ENCODE results near the gene TRAPPC3. TPM values are rescaled to one million over a fixed set of nuclear protein-coding genes. Genes with fewer than 3 reads are reported as not detected.
A peak's percentile ranks its signal among the peaks of the same experiment; 100 is the strongest.

The TRAPPC3 gene
- total and polyA plus RNA-seq, 4 donors = 37.3 to 83.9 (median 61.3) TPM

DNA sequence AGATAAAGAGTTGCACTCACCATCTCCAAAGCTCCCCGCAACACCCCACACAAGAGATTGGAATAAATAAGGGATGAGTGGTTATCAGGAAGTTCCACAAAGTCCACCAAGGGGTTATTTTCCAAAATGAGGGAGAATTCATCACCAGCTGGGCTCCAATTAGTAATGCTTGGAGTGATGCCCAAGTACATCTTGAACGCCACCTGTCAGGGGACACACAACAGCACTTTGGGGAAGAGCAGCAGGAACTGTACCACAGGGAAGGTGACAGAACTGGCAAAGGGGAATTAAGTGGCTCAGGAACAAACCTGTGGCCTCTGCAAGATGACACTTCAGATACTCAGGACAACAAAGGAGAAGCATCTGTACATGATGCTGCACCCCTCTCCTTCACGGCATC, 11.5 kb downstream of the TRAPPC3 start:
- peaks cover 0 to 18% (median 7%) of the 10 kb centered on the region in 4 donors for H3K36me3 ChIP-seq (ENCODE audit: control insufficient read depth in 4 of 4, insufficient read depth in 4 of 4, low read length in 4 of 4)
- no peak overlapping the region for H3K27ac ChIP-seq (ENCODE audit: low read depth in 1 of 2, low read length in 1 of 2)
- no peak for DNase-seq
- H3K9ac ChIP-seq (ENCODE audit: insufficient read depth in 1 of 2, low read length in 2 of 2) = no peak overlapping the region
- WGBS, 2 donors = 87 to 95% methylated on average over 3 of the region's 3 CpGs
- no peak for ATAC-seq (ENCODE audit: insufficient read depth, low FRiP score)
- no peaks in the 10 kb centered on the region for H3K27me3 ChIP-seq (ENCODE audit: control insufficient read depth in 3 of 3, insufficient read depth in 3 of 3, low read length in 2 of 3)
- H3K4me1 ChIP-seq (ENCODE audit: control insufficient read depth in 5 of 5, insufficient read depth in 5 of 5, low read length in 5 of 5) = peaks cover 0 to 39% (median 0%) of the 10 kb centered on the region in 5 donors
- no peak overlapping the region for H3K4me3 ChIP-seq
- no peak for TF ChIP-seq CTCF (IDR thresholded peaks at IDR 0.05; ENCODE audit: control extremely low read depth, extremely low read depth)
- no peaks in the 10 kb centered on the region for H3K9me3 ChIP-seq (ENCODE audit: control insufficient read depth in 4 of 4, insufficient read depth in 3 of 4, low read length in 3 of 4)

DNA sequence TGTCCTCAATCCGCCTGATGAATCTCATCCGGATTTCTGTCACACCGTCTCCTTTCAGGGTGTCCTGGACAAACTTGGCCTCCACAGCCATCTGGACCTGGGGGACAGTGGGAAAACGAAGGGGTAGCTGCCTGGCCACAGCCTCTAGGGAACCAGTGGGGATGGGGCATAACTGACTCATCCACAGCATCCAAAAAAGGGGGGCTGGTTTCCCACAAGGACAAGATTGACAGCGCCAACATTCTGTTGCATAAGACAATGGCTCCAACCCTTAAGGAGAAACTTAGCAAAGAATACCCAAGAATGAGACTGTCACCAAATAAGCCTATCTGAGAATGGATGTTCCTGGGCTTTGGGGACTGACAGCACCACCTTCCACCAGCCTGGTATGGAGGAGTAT, 12.1 kb downstream of the TRAPPC3 start:
- Histone ChIP-seq H3K4me3 (no peak overlapping the region), H3K36me3 (ENCODE audit: control insufficient read depth in 4 of 4, insufficient read depth in 4 of 4, low read length in 4 of 4) (peaks cover 0 to 18% (median 7%) of the 10 kb centered on the region in 4 donors), H3K27me3 (ENCODE audit: control insufficient read depth in 3 of 3, insufficient read depth in 3 of 3, low read length in 2 of 3) (no peaks in the 10 kb centered on the region), H3K27ac (ENCODE audit: low read depth in 1 of 2, low read length in 1 of 2) (peak overlapping the region; percentile 12 to 65), H3K9ac (ENCODE audit: insufficient read depth in 1 of 2, low read length in 2 of 2) (no peak overlapping the region), H3K9me3 (ENCODE audit: control insufficient read depth in 4 of 4, insufficient read depth in 3 of 4, low read length in 3 of 4) (no peaks in the 10 kb centered on the region), H3K4me1 (ENCODE audit: control insufficient read depth in 5 of 5, insufficient read depth in 5 of 5, low read length in 5 of 5) (peaks cover 0 to 34% (median 0%) of the 10 kb centered on the region in 5 donors)
- no peak for ATAC-seq (ENCODE audit: insufficient read depth, low FRiP score)
- DNase-seq = no peak
- WGBS, 2 donors = 78 to 85% methylated on average over 5 of the region's 5 CpGs
- TF ChIP-seq CTCF (IDR thresholded peaks at IDR 0.05; ENCODE audit: control extremely low read depth, extremely low read depth) = no peak

DNA sequence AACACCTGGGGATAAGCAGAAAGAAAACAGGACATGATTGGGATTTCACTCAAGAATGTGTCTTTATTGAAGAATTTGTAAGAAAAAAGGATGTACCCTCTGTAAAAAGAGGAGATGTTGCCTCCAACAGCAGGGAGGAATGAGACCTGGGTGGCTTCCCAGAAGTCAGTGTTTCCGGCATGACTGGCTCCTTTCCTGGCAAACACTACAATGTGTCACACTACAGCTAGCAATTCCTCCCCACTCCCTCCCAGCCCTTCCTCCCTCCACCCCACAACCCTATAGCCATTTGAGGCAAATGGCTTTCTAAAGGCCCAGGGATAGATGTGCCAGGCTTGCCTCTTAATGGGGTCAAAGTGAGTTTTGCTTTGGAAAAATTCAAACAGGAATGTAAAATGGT, 12.8 kb downstream of the TRAPPC3 start:
- peaks cover 0 to 30% (median 0%) of the 10 kb centered on the region in 5 donors for H3K4me1 ChIP-seq (ENCODE audit: control insufficient read depth in 5 of 5, insufficient read depth in 5 of 5, low read length in 5 of 5)
- no peaks in the 10 kb centered on the region for H3K9me3 ChIP-seq (ENCODE audit: control insufficient read depth in 4 of 4, insufficient read depth in 3 of 4, low read length in 3 of 4)
- H3K27me3 ChIP-seq (ENCODE audit: control insufficient read depth in 3 of 3, insufficient read depth in 3 of 3, low read length in 2 of 3) = no peaks in the 10 kb centered on the region
- peak overlapping the region; percentile 70 for H3K27ac ChIP-seq (ENCODE audit: low read depth in 1 of 2, low read length in 1 of 2)
- no peak for TF ChIP-seq CTCF (IDR thresholded peaks at IDR 0.05; ENCODE audit: control extremely low read depth, extremely low read depth)
- DNase-seq (no peak), ATAC-seq (ENCODE audit: insufficient read depth, low FRiP score) (peak; percentile 55)
- H3K9ac ChIP-seq (ENCODE audit: insufficient read depth in 1 of 2, low read length in 2 of 2) = no peak overlapping the region
- WGBS, 2 donors = 35 to 75% methylated on average over 1 of the region's 1 CpG
- H3K36me3 ChIP-seq (ENCODE audit: control insufficient read depth in 4 of 4, insufficient read depth in 4 of 4, low read length in 4 of 4) = peaks cover 0 to 18% (median 7%) of the 10 kb centered on the region in 4 donors
- H3K4me3 ChIP-seq = no peak overlapping the region

DNA sequence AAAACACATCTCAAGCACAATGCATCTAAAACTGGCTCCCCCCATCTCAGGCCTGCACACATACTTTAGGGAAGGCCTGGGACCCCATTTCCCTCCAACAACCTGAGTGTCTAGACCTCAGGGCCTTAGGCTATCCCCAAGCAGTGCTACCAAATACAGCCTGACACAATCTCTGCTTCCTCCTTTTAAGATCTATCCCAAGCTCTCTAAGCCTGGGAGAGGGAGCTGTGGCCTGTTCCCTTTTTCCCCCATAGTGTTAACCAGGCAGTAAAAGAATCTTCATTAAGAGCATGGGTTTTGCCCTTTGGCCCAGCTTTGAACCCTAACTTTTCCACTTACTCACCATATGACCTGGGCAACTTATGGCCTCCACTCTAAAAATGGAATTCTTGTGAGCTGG, 13.5 kb downstream of the TRAPPC3 start:
- Histone ChIP-seq H3K9ac (ENCODE audit: insufficient read depth in 1 of 2, low read length in 2 of 2) (no peak overlapping the region), H3K9me3 (ENCODE audit: control insufficient read depth in 4 of 4, insufficient read depth in 3 of 4, low read length in 3 of 4) (no peaks in the 10 kb centered on the region), H3K4me3 (no peak overlapping the region), H3K27me3 (ENCODE audit: control insufficient read depth in 3 of 3, insufficient read depth in 3 of 3, low read length in 2 of 3) (no peaks in the 10 kb centered on the region), H3K4me1 (ENCODE audit: control insufficient read depth in 5 of 5, insufficient read depth in 5 of 5, low read length in 5 of 5) (peaks cover 0 to 30% (median 0%) of the 10 kb centered on the region in 5 donors), H3K27ac (ENCODE audit: low read depth in 1 of 2, low read length in 1 of 2) (peak overlapping the region; percentile 70), H3K36me3 (ENCODE audit: control insufficient read depth in 4 of 4, insufficient read depth in 4 of 4, low read length in 4 of 4) (peaks cover 0 to 18% (median 7%) of the 10 kb centered on the region in 4 donors)
- DNase-seq = no peak
- no peak for TF ChIP-seq CTCF (IDR thresholded peaks at IDR 0.05; ENCODE audit: control extremely low read depth, extremely low read depth)
- no peak for ATAC-seq (ENCODE audit: insufficient read depth, low FRiP score)

Measured in lung (tissue), 12 donors.